GM18526 (cell line): Measurements from ENCODE around the gene SNAPC2.

Source experiments
- POLR2A ChIP-seq: IDR thresholded peaks from 3 replicates; pipeline ENCODE4 v1.6.1; 2011; ENCODE audit not compliant: insufficient read length; ENCODE audit errors: extremely low read depth

The SNAPC2 gene

DNA sequence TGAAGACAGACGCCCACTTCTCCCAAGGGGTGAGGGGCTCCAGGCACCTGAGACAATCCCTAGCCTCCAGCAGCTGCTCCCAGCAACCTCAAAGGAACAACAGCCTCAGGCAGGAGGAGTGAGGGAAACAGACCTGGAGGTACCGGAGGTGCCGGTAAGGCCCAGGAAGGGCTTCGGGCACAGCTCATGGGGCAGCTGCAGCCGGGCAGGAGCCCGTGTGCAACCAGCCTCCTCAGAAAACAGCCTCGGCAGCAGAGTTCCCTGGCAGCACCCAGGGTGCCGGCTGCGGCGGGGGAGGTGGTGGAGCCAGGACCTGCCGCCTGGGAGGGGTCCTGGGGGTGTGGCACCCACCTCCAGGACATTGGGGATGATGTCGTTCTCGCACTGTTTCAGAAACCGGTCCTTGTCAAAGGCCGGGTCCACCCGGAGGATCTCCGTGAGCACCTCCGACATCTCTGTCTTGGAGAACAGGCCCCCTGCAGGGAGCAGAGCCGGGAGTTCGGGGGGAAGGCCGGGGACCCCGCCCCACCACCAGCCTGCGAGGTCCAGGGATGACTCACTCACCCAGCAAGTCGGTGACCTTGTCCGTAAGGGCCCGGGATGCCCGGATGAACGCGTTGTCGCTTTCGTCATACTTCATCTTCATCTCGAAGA, 12.3 kb downstream of the SNAPC2 start:
- TF ChIP-seq POLR2A = no peak

DNA sequence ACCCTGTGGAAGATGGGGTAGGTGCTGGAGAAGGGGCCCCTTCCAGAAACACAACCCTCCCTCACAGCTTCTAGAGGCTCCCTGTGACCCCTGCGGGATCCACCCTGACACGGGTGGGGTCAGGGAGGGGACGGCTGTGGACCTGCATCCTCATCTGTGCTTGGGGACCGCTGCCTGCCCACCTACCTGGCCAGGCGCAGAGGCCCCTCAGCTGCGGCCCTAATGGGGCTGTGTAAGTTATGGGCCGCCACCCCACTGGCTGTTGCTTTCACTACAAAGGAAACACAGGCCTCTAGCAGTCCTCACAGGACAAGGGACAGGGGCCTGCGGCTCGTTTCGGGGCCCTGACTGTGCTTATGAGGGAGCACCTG, 12.8 kb downstream of the SNAPC2 start:
- TF ChIP-seq POLR2A = no peak

DNA sequence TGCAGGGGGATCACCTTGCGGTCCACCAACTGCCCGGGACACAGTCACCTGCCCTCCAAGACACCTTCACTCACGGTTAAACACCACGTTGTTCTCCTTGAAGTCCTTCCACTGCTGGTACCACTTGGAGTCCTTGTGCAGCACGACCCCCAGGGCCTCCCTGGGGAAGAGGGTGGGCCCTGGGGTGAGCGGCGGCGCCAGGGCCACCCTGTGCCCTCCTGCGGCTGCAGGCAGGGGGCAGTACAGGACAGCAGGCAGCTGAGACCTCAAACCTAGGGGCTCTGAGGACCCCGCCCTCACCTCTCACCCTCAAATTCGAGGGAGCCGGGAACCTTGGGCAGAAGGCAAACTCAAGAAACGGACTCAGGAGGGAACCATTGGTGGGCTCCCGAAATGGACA, 13.3 kb downstream of the SNAPC2 start:
- TF ChIP-seq POLR2A = no peak

DNA sequence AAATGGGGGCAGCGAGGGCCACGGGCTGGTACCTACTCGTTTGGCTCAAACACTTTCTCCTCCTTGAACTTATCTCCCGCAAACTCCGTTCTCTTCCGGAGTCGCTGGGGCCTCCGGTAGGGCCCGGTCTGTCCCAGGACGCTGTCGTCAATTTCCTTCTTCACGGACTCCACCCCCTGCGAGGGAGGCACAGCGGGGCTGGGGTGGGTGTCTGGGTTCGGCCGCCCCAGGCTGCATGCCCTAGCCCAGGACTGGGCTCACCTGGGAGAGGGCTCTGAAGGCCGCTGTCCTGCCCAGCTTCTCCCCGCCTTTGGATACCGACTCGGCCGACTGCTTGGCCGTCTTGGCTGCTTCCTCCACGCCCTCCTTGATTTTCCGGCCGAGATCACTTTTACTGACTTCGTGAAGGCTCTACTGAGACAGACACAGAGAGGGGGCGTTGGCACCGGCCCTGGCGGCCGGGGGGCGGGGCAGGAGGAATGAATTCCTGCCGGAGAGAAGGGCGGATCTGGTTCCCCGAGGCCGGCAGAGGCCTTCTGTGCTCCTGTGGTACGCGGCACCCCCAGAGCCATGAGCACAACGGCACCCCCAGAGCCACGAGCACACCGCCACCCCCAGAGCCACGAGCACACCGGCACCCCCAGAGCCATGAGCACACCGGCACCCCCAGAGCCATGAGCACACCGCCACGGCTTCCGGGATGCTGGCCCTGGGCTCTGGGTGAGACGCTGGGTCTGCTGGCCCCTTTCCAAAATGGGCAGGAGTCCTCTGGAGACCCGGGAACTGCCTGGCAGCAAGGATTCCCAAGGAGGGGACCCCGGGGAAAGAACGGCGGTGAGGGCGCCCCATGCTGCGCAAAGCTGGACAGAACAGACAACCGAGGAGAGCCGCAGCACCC, 13.9 kb downstream of the SNAPC2 start:
- no peak for TF ChIP-seq POLR2A

DNA sequence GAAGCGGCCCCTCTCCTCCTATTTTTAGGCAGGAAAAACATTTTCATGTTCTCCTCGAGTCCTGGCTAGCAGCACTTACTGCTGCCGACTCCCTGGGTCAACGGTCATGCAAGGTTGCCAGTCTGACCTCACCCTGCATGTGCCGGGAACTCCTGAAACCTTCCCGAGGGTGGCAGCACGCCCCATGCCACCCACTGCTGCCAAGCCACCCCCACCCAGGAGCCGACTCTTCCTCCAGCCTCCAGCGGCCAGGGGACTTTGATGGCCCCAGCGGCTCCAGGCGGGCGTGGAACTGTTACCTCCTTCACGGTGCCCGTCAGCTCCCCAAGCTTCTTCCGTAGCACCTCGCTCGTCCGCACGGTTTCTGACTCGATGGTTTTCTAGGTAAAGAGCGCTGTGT, 14.6 kb downstream of the SNAPC2 start:
- TF ChIP-seq POLR2A = no peak

DNA sequence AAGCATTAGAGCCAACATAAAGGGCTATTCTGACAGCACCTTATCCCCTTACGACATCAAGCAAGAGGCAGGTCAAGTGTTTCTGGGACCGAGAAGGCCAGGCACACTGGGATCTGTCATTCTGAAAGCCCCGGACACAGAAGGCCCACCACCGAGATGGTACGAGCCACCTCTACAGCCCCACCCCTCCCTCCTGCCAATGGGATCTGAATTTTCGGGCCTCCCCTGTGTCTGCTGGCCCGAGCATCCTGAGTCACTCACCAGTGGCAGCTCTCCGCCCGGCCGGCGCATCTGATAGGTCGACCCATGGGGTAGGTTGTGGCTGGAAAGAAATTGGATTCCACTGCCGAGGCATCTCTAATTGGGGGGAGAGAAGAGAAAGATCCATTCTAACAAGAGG, 20.7 kb downstream of the SNAPC2 start:
- no peak for TF ChIP-seq POLR2A

DNA sequence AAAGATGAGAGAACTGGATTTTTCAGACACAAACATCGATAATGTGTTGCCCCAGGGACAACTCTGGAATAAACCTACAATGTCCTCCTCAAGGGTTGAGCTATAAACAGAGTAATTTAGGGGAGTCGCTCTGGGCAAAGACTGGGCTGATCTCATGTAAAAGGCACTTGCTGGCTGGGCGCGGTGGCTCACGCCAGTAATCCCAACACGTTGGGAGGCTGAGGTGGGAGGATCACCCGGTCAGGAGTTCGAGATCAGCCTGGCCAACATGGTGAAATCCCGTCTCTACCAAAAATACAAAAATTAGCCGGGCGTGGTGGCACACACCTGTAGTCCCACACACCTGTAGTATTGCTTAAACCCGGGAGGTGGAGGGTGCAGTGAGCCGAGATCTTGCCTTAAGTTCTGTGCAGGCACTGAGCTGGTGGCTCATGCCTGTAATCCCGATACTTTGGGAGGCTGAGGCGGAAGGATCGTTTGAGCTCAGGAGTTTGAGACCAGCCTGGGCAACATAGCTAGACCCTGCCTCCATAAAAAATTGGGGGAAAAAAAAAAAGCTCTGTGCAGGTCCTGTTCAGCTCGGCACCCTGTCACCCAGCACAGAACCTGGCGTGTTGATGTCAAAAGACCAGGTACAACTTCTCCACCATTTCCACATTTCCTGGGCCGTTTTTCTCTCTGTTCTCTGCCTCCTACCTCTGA, 21.9 kb downstream of the SNAPC2 start:
- no peak for TF ChIP-seq POLR2A

DNA sequence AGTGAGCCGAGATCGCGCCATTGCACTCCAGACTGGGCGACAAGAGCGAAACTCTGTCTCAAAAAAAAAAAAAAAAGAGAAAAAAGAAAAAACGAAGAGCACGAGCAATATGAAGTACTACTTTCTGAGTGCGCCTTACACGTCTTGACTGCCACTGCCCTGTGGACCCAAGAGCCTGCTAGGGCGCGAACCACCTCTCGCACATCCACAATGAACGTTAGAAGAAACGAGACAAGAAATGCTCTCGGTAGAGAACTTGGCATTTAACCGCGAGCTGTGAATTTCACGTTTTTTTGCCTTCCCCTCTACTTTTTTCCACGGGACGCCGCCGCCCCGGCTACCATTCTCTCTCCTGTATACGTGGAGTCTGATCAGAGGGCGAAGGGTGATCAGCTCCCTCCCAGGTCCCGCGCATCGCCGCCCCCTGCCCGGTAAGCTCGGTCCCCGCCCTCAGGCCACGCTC, 22.9 kb downstream of the SNAPC2 start:
- TF ChIP-seq POLR2A = no peak

DNA sequence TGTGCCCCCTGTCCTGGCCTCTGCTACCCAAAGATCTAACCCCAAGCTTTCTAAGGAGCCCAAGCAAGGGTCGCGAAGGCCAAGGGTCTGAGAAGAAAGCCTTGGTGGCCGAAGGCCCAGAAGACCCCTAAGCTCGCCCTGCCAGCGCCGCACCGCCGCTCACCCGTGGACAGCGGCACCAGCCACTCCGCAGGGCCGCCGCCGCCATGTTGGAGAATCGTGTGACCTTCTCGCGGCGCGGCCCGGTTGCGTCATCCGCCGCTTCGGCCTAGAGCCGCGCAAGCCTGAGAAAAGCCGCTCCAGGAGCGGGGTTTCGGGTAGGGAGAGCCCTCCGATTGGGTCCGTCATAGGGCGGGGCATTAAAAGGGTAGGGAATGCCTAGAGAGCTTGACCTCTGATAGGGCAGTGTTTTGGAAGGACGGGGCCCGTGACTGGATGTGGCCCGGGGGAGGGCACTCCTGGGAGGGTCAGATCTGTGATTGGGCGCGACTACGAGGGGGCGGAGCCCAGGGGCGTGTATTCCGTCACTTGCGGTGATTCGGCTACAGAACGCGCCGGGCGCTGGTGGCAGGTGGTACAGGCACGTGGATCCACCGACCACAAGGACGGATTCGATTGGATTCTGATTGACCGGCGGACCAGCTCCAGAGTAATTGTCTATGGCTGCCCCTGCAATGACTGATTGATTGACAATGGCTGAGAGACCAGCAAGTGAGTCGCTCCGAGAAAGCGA, 23.5 kb downstream of the SNAPC2 start, which contains the start of gene TIMM44:
TSS of gene TIMM44 (minus strand) at position 223 of the 733 bp plus-strand sequence. CDS start at position 208, 15 bp downstream.
- TF ChIP-seq POLR2A = peak; percentile 86

DNA sequence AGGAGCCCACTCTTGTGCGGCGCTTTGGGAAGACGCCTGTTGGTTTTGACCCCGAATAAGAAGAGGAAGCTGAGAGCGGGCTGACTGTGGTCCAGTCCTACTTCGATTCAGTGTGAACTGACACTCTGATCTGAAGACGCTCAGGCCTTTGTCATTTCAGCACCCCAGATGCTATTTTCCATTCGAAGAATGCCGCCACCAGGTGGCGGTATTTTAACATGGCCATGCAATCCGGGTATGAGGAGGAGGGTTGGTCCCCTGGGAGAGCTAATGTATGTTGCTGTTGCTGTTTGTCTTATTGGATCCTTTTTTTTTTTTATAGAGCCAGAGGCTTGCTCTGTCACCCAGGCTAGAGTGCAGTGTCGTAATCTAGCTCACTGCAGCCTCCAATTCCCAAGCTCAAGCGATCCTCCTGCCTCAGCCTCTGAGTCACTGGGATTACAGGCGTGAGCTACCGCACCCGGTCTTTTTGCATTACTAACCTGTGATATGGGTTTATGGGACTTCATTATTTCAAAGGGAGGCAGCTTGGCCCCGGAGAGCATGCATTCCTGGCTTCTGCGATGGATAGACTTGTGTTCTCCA, 24.1 kb downstream of the SNAPC2 start:
- no peak for TF ChIP-seq POLR2A

DNA sequence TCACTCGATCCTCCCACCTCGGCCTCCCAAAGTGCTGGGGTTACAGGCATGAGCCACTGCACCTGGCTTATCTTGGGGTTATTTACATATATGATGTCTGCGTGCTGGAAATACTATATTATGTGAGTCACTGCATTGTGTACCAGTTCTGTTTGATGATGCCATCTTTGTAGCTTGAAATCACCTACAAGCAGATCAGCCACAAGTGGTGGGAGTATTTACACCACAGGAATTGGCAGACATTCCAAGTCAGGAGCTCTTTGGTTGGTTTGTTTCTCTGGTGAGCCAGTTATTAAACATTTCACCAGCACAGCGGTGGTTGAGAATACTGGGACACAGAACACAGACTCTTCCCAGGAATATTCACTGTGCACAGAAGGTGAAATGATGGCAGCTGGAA, 27.8 kb downstream of the SNAPC2 start:
- TF ChIP-seq POLR2A = no peak

DNA sequence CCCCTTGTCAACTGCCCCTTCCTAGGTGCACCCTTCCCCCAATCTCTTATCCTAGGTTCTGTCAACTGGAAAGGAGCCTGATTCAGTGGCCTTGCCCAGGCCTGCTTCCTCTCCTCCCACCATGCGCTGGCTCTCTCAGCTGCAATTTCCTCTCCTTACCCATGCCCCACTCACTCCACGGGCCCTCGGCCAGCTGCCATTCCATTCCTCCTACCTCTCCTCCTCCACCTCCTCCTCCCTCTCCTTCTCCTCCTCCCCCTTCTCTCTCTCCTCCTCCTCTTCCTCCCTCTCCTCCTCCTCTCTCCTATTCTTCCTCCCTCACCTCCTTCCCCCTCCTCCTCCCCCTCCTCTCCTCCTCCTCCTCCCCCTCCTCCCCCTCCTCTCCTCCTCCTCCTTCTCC, 32.9 kb downstream of the SNAPC2 start:
- no peak for TF ChIP-seq POLR2A

DNA sequence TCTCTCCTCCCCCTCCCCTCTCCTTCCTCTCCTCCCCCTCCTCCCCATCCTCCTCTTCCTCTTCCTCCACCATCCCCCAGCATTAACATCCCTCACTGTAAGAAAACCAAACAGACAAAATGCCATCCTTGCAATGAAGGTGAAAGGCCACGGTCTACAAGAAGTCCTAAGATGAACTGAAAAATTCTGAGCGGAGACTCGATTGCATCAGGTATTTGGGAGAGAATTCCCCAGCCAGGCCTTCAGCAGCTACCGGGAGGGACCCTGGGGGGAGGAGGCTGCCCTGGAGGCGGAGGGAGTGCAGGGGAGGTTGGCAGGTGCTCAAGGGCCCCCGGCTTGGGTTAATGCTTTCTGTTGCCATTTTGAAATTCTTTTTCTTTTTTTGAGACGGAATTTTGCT, 33.4 kb downstream of the SNAPC2 start:
- no peak for TF ChIP-seq POLR2A

DNA sequence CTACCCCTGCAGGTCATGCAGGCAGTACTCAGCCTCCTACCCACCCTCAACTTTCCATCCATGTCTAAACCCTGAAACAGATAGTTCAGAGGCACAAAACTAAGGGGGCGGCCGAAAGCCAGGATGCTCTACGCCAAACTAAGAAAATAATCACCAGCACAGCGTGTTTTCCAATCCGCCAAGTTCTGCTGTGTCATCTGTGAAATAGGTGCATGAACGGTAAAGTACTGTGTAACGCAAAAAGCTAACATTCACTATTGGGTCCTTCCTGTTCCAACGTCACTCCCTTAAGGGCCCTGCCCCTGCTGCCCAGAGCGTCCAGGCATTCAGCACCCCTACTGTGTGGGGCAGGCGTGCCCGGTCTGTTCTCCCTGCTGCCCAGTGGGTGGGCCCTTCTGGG, 35.6 kb downstream of the SNAPC2 start:
- TF ChIP-seq POLR2A = no peak

DNA sequence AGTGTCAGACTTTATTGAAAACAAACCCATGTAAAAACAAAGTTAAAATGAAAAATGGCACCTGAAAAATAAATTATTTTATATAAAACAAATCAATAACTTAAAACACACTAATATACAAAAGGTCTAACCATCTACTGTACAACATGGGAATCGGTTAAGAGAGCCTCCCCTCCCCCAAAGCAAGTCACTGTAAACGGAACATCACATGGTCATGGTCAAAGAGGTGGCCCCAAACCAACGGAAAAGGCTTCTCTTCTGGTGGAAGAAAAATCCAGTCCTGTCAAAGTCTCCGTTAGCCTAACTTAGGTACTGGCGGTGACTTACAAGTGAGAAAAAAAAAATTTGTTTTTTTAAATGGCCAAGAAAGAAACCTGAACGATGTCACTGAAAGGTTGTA, 39.1 kb downstream of the SNAPC2 start:
- no peak for TF ChIP-seq POLR2A
